ENCODE measurements around the gene PJA2.

- TF ChIP-seq CTCF (conservative IDR thresholded peaks at IDR 0.05 in 1 of 2, IDR thresholded peaks at IDR 0.05 in 1 of 2; ENCODE audit: extremely low read depth in 1 of 2, insufficient read depth in 1 of 2, low read depth in 1 of 2, low read length in 2 of 2): no peak
- no peak for TF ChIP-seq EZH2 (IDR thresholded peaks at IDR 0.05; ENCODE audit: borderline replicate concordance, low read length)
These were observed 16.3 kb upstream of the PJA2 start for GRCh38 chr5:109426075-109426474.

Data from mammary epithelial cell (primary cell).